Calu3 (cell line): ENCODE results near the gene KIF12. TPM values are rescaled to one million over a fixed set of nuclear protein-coding genes. Genes with fewer than 3 reads are reported as not detected.

Source experiments
- BruUV-seq: library from RNA; stranded (reverse); fragments of 400-500 nt; replicated peaks from 2 replicates; lab custom pipeline; 2021; lab: Mats Ljungman, UMichigan
- CTCF ChIA-PET: fragments of 300-600 bp; sonication (Branson Sonifier 250); formaldehyde crosslinking; loops from one replicate; lab custom pipeline; 2022; ENCODE audit warnings: antibody characterized with exemption; lab: Charles Lee
- DNase-seq: peaks from one replicate; pipeline ENCODE4 v3.0.0; 2022
- H3K27ac Mint-ChIP-seq: one replicate; pipeline ENCODE4 v1.8.0; 2022; ENCODE audit warnings: mixed read lengths; ENCODE audit not compliant: unreplicated experiment
- H3K27me3 Mint-ChIP-seq: one replicate; pipeline ENCODE4 v1.8.0; 2022; ENCODE audit warnings: mixed read lengths; ENCODE audit not compliant: unreplicated experiment
- H3K36me3 Mint-ChIP-seq: one replicate; pipeline ENCODE4 v1.8.0; 2022; ENCODE audit warnings: mild to moderate bottlenecking, moderate library complexity, mixed read lengths; ENCODE audit not compliant: insufficient read depth, unreplicated experiment
- H3K4me1 Mint-ChIP-seq: one replicate; pipeline ENCODE4 v1.8.0; 2022; ENCODE audit warnings: mild to moderate bottlenecking, low read depth, mixed read lengths; ENCODE audit not compliant: unreplicated experiment
- H3K4me3 Mint-ChIP-seq: one replicate; pipeline ENCODE4 v1.8.0; 2022; ENCODE audit warnings: mild to moderate bottlenecking, low read depth, moderate library complexity, mixed read lengths; ENCODE audit not compliant: unreplicated experiment
- H3K9me3 Mint-ChIP-seq: one replicate; pipeline ENCODE4 v1.8.0; 2022; ENCODE audit warnings: low read depth, mixed read lengths; ENCODE audit not compliant: unreplicated experiment
- CTCF ChIP-seq: fragments of 200-600 bp; IDR thresholded peaks from one replicate; pipeline ENCODE4 v1.8.0; 2022; ENCODE audit warnings: antibody characterized with exemption; ENCODE audit not compliant: unreplicated experiment
- intact Hi-C: fragments of 100-400 bp; cut with micrococcal nuclease; formaldehyde crosslinking; loops from one replicate; pipeline ENCODE4 v1.10.0; 2022; ENCODE audit not compliant: unreplicated experiment
- total RNA-seq: library from RNA; stranded (reverse); gene quantifications from 2 replicates; pipeline ENCODE4 v1.2.3, GENCODE V29; 2022

KIF12 gene
- total RNA-seq, 1 experiment from 2014 or later, result 52.3 TPM

- Mint-ChIP-seq H3K27ac (no peak overlapping the region), H3K4me1 (peaks cover 19% of the 10 kb centered on the region), H3K36me3 (peaks cover 27% of the 10 kb centered on the region), H3K27me3 (no peaks in the 10 kb centered on the region), H3K9me3 (no peaks in the 10 kb centered on the region), H3K4me3 (no peak overlapping the region)
- TF ChIP-seq CTCF, result no peak
- CTCF ChIA-PET, result interaction anchor here (2.4 kb wide), 1 partner anchor 12 kb away, joined by 7 read pairs; no protein-coding TSS in a partner anchor
- no TSS peak for BruUV-seq
- DNase-seq, result no peak
- intact Hi-C loops, result no loop called here
Observed at GRCh38 chr9:114094971-114095370, 4.1 kb downstream of the KIF12 start.

GRCh38 chr9:114093761-114094505 is 5.2 kb downstream of the KIF12 start:
- Mint-ChIP-seq H3K27me3 (no peaks in the 10 kb centered on the region), H3K4me1 (peaks cover 14% of the 10 kb centered on the region), H3K36me3 (peaks cover 28% of the 10 kb centered on the region), H3K9me3 (no peaks in the 10 kb centered on the region), H3K4me3 (no peak overlapping the region), H3K27ac (no peak overlapping the region)
- DNase-seq, result no peak
- no TSS peak for BruUV-seq
- CTCF ChIA-PET, result interaction anchor here (2.4 kb wide), 1 partner anchor 11 kb away, joined by 7 read pairs; no protein-coding TSS in a partner anchor
- TF ChIP-seq CTCF, result no peak
- intact Hi-C loops, result no loop called here

- H3K9me3 Mint-ChIP-seq, result no peaks in the 10 kb centered on the region
- intact Hi-C loops, result no loop called here
- no peak for DNase-seq
- H3K36me3 Mint-ChIP-seq, result peaks cover 22% of the 10 kb centered on the region
- TF ChIP-seq CTCF, result no peak
- BruUV-seq, result no TSS peak
- no peaks in the 10 kb centered on the region for H3K27me3 Mint-ChIP-seq
- CTCF ChIA-PET, result interaction anchor here (2.4 kb wide), 1 partner anchor 11 kb away, joined by 7 read pairs; no protein-coding TSS in a partner anchor
- H3K4me1 Mint-ChIP-seq, result peaks cover 14% of the 10 kb centered on the region
- H3K4me3 Mint-ChIP-seq, result no peak overlapping the region
- H3K27ac Mint-ChIP-seq, result no peak overlapping the region
Observed at GRCh38 chr9:114093031-114093471, 6.0 kb downstream of the KIF12 start.

GRCh38 chr9:114092336-114092735 is 6.8 kb downstream of the KIF12 start:
- H3K27me3 Mint-ChIP-seq, result no peaks in the 10 kb centered on the region
- peaks cover 14% of the 10 kb centered on the region for H3K4me1 Mint-ChIP-seq
- no peak overlapping the region for H3K4me3 Mint-ChIP-seq
- DNase-seq, result no peak
- intact Hi-C loops, result no loop called here
- H3K9me3 Mint-ChIP-seq, result no peaks in the 10 kb centered on the region
- H3K27ac Mint-ChIP-seq, result no peak overlapping the region
- CTCF ChIA-PET, result interaction anchor here (1.0 kb wide), 1 partner anchor 15 kb away, joined by 3 read pairs; the partner anchor contains the start of gene AMBP
- H3K36me3 Mint-ChIP-seq, result peaks cover 16% of the 10 kb centered on the region
- no peak for TF ChIP-seq CTCF
- BruUV-seq, result no TSS peak
